GM08714 (cell line): ENCODE results near the gene ESPNL.
A peak's percentile ranks its signal among the peaks of the same experiment; 100 is the strongest.
"Not testable (repeated sequence)": the region's sequence is repeated elsewhere in the genome, so short reads cannot be mapped to it uniquely, and the experiment has no call there.

Source experiments
- H3K4me3 ChIP-seq: fragments of 200-500 bp; sonication (Bioruptor generic); 2 replicates; pipeline ENCODE4 v1.5.1; 2014; ENCODE audit warnings: mild to moderate bottlenecking, low read length, inconsistent platforms
- ZNF274 ChIP-seq: IDR thresholded peaks from 2 replicates; pipeline ENCODE4 v1.6.1; 2012; ENCODE audit warnings: mild to moderate bottlenecking, low read depth, low read length

The ESPNL gene

GRCh38 chr2:238100049-238100820 is at the start of gene ESPNL:
ESPNL (plus strand) TSS chr2:238100340; CDS start chr2:238100420, 80 bp downstream.
- no peak within 1 kb of the TSS for H3K4me3 ChIP-seq
- TF ChIP-seq ZNF274: no peak

GRCh38 chr2:238053191-238053776 is 46.9 kb upstream of the ESPNL start:
- H3K4me3 ChIP-seq: no peak overlapping the region
- TF ChIP-seq ZNF274: no peak

GRCh38 chr2:238055841-238056240 is 44.3 kb upstream of the ESPNL start:
- no peak overlapping the region for H3K4me3 ChIP-seq
- no peak for TF ChIP-seq ZNF274

- not testable (repeated sequence) for H3K4me3 ChIP-seq
These were observed 42.2 kb upstream of the ESPNL start for GRCh38 chr2:238057696-238058575.

GRCh38 chr2:238059505-238059904 is 40.6 kb upstream of the ESPNL start:
- H3K4me3 ChIP-seq: peak overlapping the region; percentile 96; the same call in 1 of the 2 replicates
- TF ChIP-seq ZNF274: no peak

- peak overlapping the region; percentile 96 for H3K4me3 ChIP-seq
- TF ChIP-seq ZNF274: no peak
These were observed 40.0 kb upstream of the ESPNL start for GRCh38 chr2:238060096-238060541.

GRCh38 chr2:238060542-238061314 is 39.4 kb upstream of the ESPNL start, which contains the start of gene SCLY:
SCLY (plus strand) TSS chr2:238061001; CDS start chr2:238061055, 54 bp downstream.
- no peak for TF ChIP-seq ZNF274
- H3K4me3 ChIP-seq: peak within 1 kb of the TSS; percentile 96

- TF ChIP-seq ZNF274: no peak
- peak overlapping the region; percentile 72 for H3K4me3 ChIP-seq
These were observed 38.6 kb upstream of the ESPNL start for GRCh38 chr2:238061315-238062202.

- no peak for TF ChIP-seq ZNF274
- H3K4me3 ChIP-seq: no peak overlapping the region; the same call in 1 of the 2 replicates
These were observed 36.5 kb upstream of the ESPNL start for GRCh38 chr2:238063414-238064189.

- peak overlapping the region; percentile 18; the same call in 1 of the 2 replicates for H3K4me3 ChIP-seq
- no peak for TF ChIP-seq ZNF274
These were observed 35.8 kb upstream of the ESPNL start for GRCh38 chr2:238064376-238064775.

- no peak for TF ChIP-seq ZNF274
These were observed 34.9 kb upstream of the ESPNL start for GRCh38 chr2:238065071-238065846.

More at GRCh38 chr2:238065071-238065846, 34.9 kb upstream of the ESPNL start:
- H3K4me3 ChIP-seq: no peak overlapping the region
